Activated CD4-positive, alpha-beta memory T cell treated with anti-CD3 and anti-CD28 coated beads for 36 hours (primary cell): ENCODE results near the gene FEZ2. TPM values are rescaled to one million over a fixed set of nuclear protein-coding genes. Genes with fewer than 3 reads are reported as not detected.

Experiments used
- CTCF ChIA-PET: fragments of 350-600 bp; sonication (Branson Sonifier 250); formaldehyde crosslinking; loops from one replicate; lab custom pipeline; 2021; ENCODE audit warnings: antibody characterized with exemption, inconsistent platforms; lab: Charles Lee
- POLR2A ChIA-PET: fragments of 350-600 bp; sonication (Branson Sonifier 250); formaldehyde crosslinking; loops from one replicate; lab custom pipeline; 2021; ENCODE audit warnings: antibody characterized with exemption; lab: Charles Lee
- DNase-seq: peaks from one replicate; pipeline ENCODE4 v3.0.0-alpha.2; 2020
- H3K27ac Mint-ChIP-seq: one replicate; pipeline ENCODE4 v1.8.0; 2021; ENCODE audit warnings: mixed read lengths
- H3K27me3 Mint-ChIP-seq: one replicate; pipeline ENCODE4 v1.8.0; 2021; ENCODE audit warnings: mixed read lengths
- H3K36me3 Mint-ChIP-seq: one replicate; pipeline ENCODE4 v1.8.0; 2021; ENCODE audit warnings: mixed read lengths
- H3K4me1 Mint-ChIP-seq: one replicate; pipeline ENCODE4 v1.8.0; 2021; ENCODE audit warnings: low read depth, mixed read lengths
- H3K4me3 Mint-ChIP-seq: one replicate; pipeline ENCODE4 v1.8.0; 2021; ENCODE audit warnings: mild to moderate bottlenecking, mixed read lengths
- H3K9me3 Mint-ChIP-seq: one replicate; pipeline ENCODE4 v1.8.0; 2021; ENCODE audit warnings: mixed read lengths
- intact Hi-C: fragments of 100-400 bp; cut with micrococcal nuclease; formaldehyde crosslinking; loops from one replicate; pipeline ENCODE4 v1.15.1; 2023
- total RNA-seq, 2 experiments: library from RNA; stranded (reverse); gene quantifications; one replicate each; pipeline ENCODE4 v1.2.3, GENCODE V29; 2021

The FEZ2 gene
- total RNA-seq = 1 to 10 TPM; 6.8 to 9.3 TPM

GRCh38 chr2:36597532-36598377 lies at the start of gene FEZ2:
FEZ2 (minus strand) TSS chr2:36598168; CDS start chr2:36598142, 26 bp downstream.
- H3K4me1 Mint-ChIP-seq = peaks cover 31% of the 10 kb centered on the region
- ChIA-PET POLR2A (interaction anchor here (1.2 kb wide), 1 partner anchor 10 kb away, joined by 3 read pairs; no protein-coding TSS in a partner anchor), CTCF (interaction anchor here (0.7 kb wide), 1 partner anchor 245 kb away, joined by 3 read pairs; no protein-coding TSS in a partner anchor)
- intact Hi-C loops = loop anchor here (5.0 kb wide), 2 partner anchors 240 to 370 kb away; partner anchors contain the start of genes CRIM1 and STRN
- peak; percentile 78 for DNase-seq
- H3K4me3 Mint-ChIP-seq = peak within 1 kb of the TSS; percentile 93
- H3K27me3 Mint-ChIP-seq = no peaks in the 10 kb centered on the region
- H3K36me3 Mint-ChIP-seq = no peaks in the 10 kb centered on the region
- H3K27ac Mint-ChIP-seq = peak within 1 kb of the TSS; percentile 83
- H3K9me3 Mint-ChIP-seq = no peaks in the 10 kb centered on the region

- Mint-ChIP-seq H3K9me3 (no peaks in the 10 kb centered on the region), H3K36me3 (no peaks in the 10 kb centered on the region), H3K4me3 (no peak overlapping the region), H3K27ac (no peak overlapping the region), H3K27me3 (peaks cover 6% of the 10 kb centered on the region), H3K4me1 (no peaks in the 10 kb centered on the region)
- CTCF ChIA-PET = no interaction called here
- POLR2A ChIA-PET = no interaction called here
- intact Hi-C loops = no loop called here
- no peak for DNase-seq
These were observed 37.1 kb upstream of the FEZ2 start for GRCh38 chr2:36634981-36635597.

- DNase-seq = no peak
- intact Hi-C loops = no loop called here
- no peak overlapping the region for H3K4me3 Mint-ChIP-seq
- H3K27ac Mint-ChIP-seq = no peak overlapping the region
- CTCF ChIA-PET = no interaction called here
- peaks cover 9% of the 10 kb centered on the region for H3K27me3 Mint-ChIP-seq
- H3K36me3 Mint-ChIP-seq = no peaks in the 10 kb centered on the region
- POLR2A ChIA-PET = no interaction called here
- H3K4me1 Mint-ChIP-seq = no peaks in the 10 kb centered on the region
- H3K9me3 Mint-ChIP-seq = no peaks in the 10 kb centered on the region
These were observed 35.6 kb upstream of the FEZ2 start for GRCh38 chr2:36633470-36634092.

- Mint-ChIP-seq H3K9me3 (peaks cover 18% of the 10 kb centered on the region), H3K4me1 (no peaks in the 10 kb centered on the region), H3K36me3 (no peaks in the 10 kb centered on the region), H3K27ac (no peak overlapping the region), H3K27me3 (peaks cover 10% of the 10 kb centered on the region), H3K4me3 (no peak overlapping the region)
- DNase-seq = no peak
- intact Hi-C loops = no loop called here
- POLR2A ChIA-PET = no interaction called here
- CTCF ChIA-PET = no interaction called here
These were observed 28.8 kb upstream of the FEZ2 start for GRCh38 chr2:36626756-36627155.

GRCh38 chr2:36626071-36626470 lies 28.1 kb upstream of the FEZ2 start:
- peaks cover 18% of the 10 kb centered on the region for H3K9me3 Mint-ChIP-seq
- intact Hi-C loops = no loop called here
- peaks cover 10% of the 10 kb centered on the region for H3K27me3 Mint-ChIP-seq
- H3K4me3 Mint-ChIP-seq = no peak overlapping the region
- no peaks in the 10 kb centered on the region for H3K36me3 Mint-ChIP-seq
- ChIA-PET POLR2A (no interaction called here), CTCF (no interaction called here)
- H3K4me1 Mint-ChIP-seq = no peaks in the 10 kb centered on the region
- no peak overlapping the region for H3K27ac Mint-ChIP-seq
- DNase-seq = no peak

GRCh38 chr2:36625304-36625703 lies 27.3 kb upstream of the FEZ2 start:
- H3K9me3 Mint-ChIP-seq = peaks cover 18% of the 10 kb centered on the region
- DNase-seq = no peak
- POLR2A ChIA-PET = no interaction called here

GRCh38 chr2:36620321-36620720 lies 22.4 kb upstream of the FEZ2 start:
- no peaks in the 10 kb centered on the region for H3K36me3 Mint-ChIP-seq
- H3K27ac Mint-ChIP-seq = no peak overlapping the region
- H3K9me3 Mint-ChIP-seq = peaks cover 8% of the 10 kb centered on the region
- ChIA-PET CTCF (no interaction called here), POLR2A (no interaction called here)
- H3K4me1 Mint-ChIP-seq = no peaks in the 10 kb centered on the region
- H3K4me3 Mint-ChIP-seq = no peak overlapping the region
- H3K27me3 Mint-ChIP-seq = peaks cover 8% of the 10 kb centered on the region
- no peak for DNase-seq
- intact Hi-C loops = no loop called here

More at GRCh38 chr2:36625304-36625703, 27.3 kb upstream of the FEZ2 start:
- Mint-ChIP-seq H3K4me1 (no peaks in the 10 kb centered on the region), H3K36me3 (no peaks in the 10 kb centered on the region), H3K27ac (no peak overlapping the region), H3K4me3 (no peak overlapping the region), H3K27me3 (peaks cover 12% of the 10 kb centered on the region)
- intact Hi-C loops = no loop called here
- CTCF ChIA-PET = interaction anchor here (0.6 to 2.8 kb wide), 2 partner anchors 39 to 65 kb away, joined by 3 to 8 read pairs; no protein-coding TSS in a partner anchor

- ChIA-PET POLR2A (no interaction called here), CTCF (no interaction called here)
- DNase-seq = peak; percentile 45
- H3K4me3 Mint-ChIP-seq = no peak overlapping the region
- no peaks in the 10 kb centered on the region for H3K9me3 Mint-ChIP-seq
- H3K27ac Mint-ChIP-seq = no peak overlapping the region
- intact Hi-C loops = no loop called here
- no peaks in the 10 kb centered on the region for H3K36me3 Mint-ChIP-seq
- H3K4me1 Mint-ChIP-seq = no peaks in the 10 kb centered on the region
- peaks cover 8% of the 10 kb centered on the region for H3K27me3 Mint-ChIP-seq
These were observed 20.4 kb upstream of the FEZ2 start for GRCh38 chr2:36618381-36618780.

GRCh38 chr2:36616947-36617346 lies 19.0 kb upstream of the FEZ2 start:
- H3K36me3 Mint-ChIP-seq = no peaks in the 10 kb centered on the region
- no peak for DNase-seq
- intact Hi-C loops = no loop called here
- no peak overlapping the region for H3K4me3 Mint-ChIP-seq
- no peak overlapping the region for H3K27ac Mint-ChIP-seq
- ChIA-PET CTCF (interaction anchor here (0.6 kb wide), 1 partner anchor 680 kb away, joined by 3 read pairs; no protein-coding TSS in a partner anchor), POLR2A (no interaction called here)
- no peaks in the 10 kb centered on the region for H3K4me1 Mint-ChIP-seq
- H3K9me3 Mint-ChIP-seq = no peaks in the 10 kb centered on the region
- H3K27me3 Mint-ChIP-seq = peaks cover 1% of the 10 kb centered on the region

GRCh38 chr2:36615222-36615621 lies 17.3 kb upstream of the FEZ2 start:
- no peak for DNase-seq
- Mint-ChIP-seq H3K27ac (no peak overlapping the region), H3K36me3 (no peaks in the 10 kb centered on the region), H3K4me1 (no peaks in the 10 kb centered on the region), H3K4me3 (no peak overlapping the region), H3K9me3 (no peaks in the 10 kb centered on the region), H3K27me3 (no peaks in the 10 kb centered on the region)
- ChIA-PET POLR2A (no interaction called here), CTCF (no interaction called here)
- intact Hi-C loops = no loop called here

- Mint-ChIP-seq H3K4me3 (no peak overlapping the region), H3K4me1 (no peaks in the 10 kb centered on the region), H3K36me3 (no peaks in the 10 kb centered on the region), H3K27ac (no peak overlapping the region), H3K27me3 (no peaks in the 10 kb centered on the region), H3K9me3 (no peaks in the 10 kb centered on the region)
- ChIA-PET POLR2A (no interaction called here), CTCF (no interaction called here)
- DNase-seq = no peak
- intact Hi-C loops = no loop called here
These were observed 15.8 kb upstream of the FEZ2 start for GRCh38 chr2:36613801-36614200.

GRCh38 chr2:36611316-36611990 lies 13.5 kb upstream of the FEZ2 start:
- DNase-seq = no peak
- no peak overlapping the region for H3K4me3 Mint-ChIP-seq
- intact Hi-C loops = no loop called here
- ChIA-PET POLR2A (no interaction called here), CTCF (no interaction called here)
- no peaks in the 10 kb centered on the region for H3K27me3 Mint-ChIP-seq
- no peaks in the 10 kb centered on the region for H3K36me3 Mint-ChIP-seq
- no peak overlapping the region for H3K27ac Mint-ChIP-seq
- H3K4me1 Mint-ChIP-seq = no peaks in the 10 kb centered on the region
- H3K9me3 Mint-ChIP-seq = no peaks in the 10 kb centered on the region
